Activated naive CD4-positive, alpha-beta T cell treated with anti-CD3 and anti-CD28 coated beads for 36 hours (primary cell): ENCODE measurements around the gene SIDT2. TPM values are rescaled to one million over a fixed set of nuclear protein-coding genes. Genes with fewer than 3 reads are reported as not detected.
"Not testable (repeated sequence)": the region's sequence is repeated elsewhere in the genome, so short reads cannot be mapped to it uniquely, and the experiment has no call there.

Experiments
- CTCF ChIA-PET: fragments of 350-600 bp; sonication (Branson Sonifier 250); formaldehyde crosslinking; loops from one replicate; lab custom pipeline; 2021; ENCODE audit warnings: antibody characterized with exemption; lab: Charles Lee
- DNase-seq: peaks from one replicate; pipeline ENCODE4 v3.0.0-alpha.2; 2020
- H3K27ac Mint-ChIP-seq: one replicate; pipeline ENCODE4 v1.8.0; 2021; ENCODE audit warnings: mild to moderate bottlenecking, mixed read lengths
- H3K27me3 Mint-ChIP-seq: one replicate; pipeline ENCODE4 v1.8.0; 2021; ENCODE audit warnings: low read depth, mixed read lengths
- H3K36me3 Mint-ChIP-seq: one replicate; pipeline ENCODE4 v1.8.0; 2021; ENCODE audit warnings: low read depth, mixed read lengths
- H3K4me1 Mint-ChIP-seq: one replicate; pipeline ENCODE4 v1.8.0; 2021; ENCODE audit warnings: low read depth, mixed read lengths
- H3K4me3 Mint-ChIP-seq: one replicate; pipeline ENCODE4 v1.8.0; 2021; ENCODE audit warnings: mild to moderate bottlenecking, moderate library complexity, mixed read lengths
- H3K9me3 Mint-ChIP-seq: one replicate; pipeline ENCODE4 v1.8.0; 2021; ENCODE audit warnings: mixed read lengths
- intact Hi-C: fragments of 100-400 bp; cut with micrococcal nuclease; formaldehyde crosslinking; loops from one replicate; pipeline ENCODE4 v1.15.1; 2023
- total RNA-seq, 2 experiments: library from RNA; stranded (reverse); gene quantifications; one replicate each; pipeline ENCODE4 v1.2.3, GENCODE V29; 2021

SIDT2 gene
- total RNA-seq, 2 experiments from 2014 or later: 23.9 to 25.6 TPM

DNA sequence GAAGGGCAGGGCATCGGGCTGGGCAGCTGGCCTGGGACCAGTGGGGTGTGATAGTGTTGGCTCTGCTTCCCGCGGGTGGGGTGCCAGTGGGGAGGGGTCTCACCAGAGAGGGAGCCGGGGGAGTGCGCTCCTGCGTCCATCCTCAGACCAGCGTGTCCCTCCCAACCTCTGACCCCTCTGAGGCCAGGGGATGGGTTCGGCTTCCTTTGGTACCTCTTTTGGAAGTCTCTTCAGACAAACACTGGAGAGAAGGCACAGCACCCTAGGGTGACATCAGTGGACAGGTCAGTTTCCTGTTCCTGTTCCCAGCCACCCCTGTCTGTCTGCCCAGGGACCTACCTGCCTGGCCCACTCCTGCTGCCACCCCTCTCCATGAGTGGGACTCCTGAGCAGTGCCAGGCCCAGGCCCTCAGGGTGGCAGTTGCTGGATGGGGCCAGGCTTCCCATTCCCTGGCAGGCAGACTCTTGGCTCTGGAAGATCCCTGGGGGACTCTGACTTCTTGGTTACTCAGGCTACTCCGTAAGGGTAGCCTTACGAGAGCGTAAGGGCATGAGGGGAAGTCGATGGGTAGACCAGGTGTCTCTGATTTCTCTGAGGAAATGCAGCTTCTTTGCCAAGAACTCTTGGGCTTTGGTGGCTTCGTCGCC is 23.2 kb downstream of the SIDT2 start:
- no peak for DNase-seq
- intact Hi-C loops: no loop called here
- no peak overlapping the region for H3K4me3 Mint-ChIP-seq
- H3K4me1 Mint-ChIP-seq: no peaks in the 10 kb centered on the region
- no peak overlapping the region for H3K27ac Mint-ChIP-seq
- H3K9me3 Mint-ChIP-seq: no peaks in the 10 kb centered on the region
- H3K27me3 Mint-ChIP-seq: no peaks in the 10 kb centered on the region
- CTCF ChIA-PET: interaction anchor here (1.4 to 1.7 kb wide), 3 partner anchors 21 to 224 kb away, joined by 4 to 6 read pairs (median 5); no protein-coding TSS in a partner anchor
- peaks cover 8% of the 10 kb centered on the region for H3K36me3 Mint-ChIP-seq

DNA sequence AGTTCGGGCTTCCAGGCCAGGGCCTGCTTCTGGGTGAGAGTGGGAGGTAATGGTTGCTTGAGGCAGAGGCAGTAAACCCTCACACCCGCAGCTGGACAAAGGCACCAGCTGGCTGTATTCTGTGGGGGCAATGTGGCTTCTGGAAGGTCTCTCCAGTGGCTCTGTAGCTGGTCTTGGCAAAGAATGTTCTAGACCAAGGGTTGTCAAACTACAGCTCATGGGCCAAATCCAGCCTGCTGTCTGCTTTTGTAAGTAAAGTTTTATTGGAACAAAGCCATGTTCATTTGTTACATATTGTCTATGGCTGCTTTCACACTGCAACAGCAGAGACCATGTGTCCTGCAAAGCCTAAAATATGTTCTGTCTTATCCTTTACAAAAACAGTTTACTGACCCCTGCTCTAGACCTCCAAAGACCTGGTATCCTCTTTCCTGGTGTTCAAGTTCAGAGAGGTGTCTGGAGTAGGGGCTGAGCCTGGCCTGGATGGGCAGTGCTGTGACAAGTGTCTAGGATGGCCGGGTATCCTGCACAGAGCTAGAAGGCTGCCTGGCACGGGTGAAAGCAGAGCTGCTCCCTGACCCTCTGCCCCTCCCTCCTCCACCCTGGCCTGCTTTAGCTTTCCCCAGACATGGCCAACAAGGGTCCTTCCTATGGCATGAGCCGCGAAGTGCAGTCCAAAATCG is 24.0 kb downstream of the SIDT2 start:
- no peaks in the 10 kb centered on the region for H3K9me3 Mint-ChIP-seq
- CTCF ChIA-PET: interaction anchor here (1.4 to 1.7 kb wide), 3 partner anchors 21 to 223 kb away, joined by 4 to 6 read pairs (median 5); no protein-coding TSS in a partner anchor
- peaks cover 8% of the 10 kb centered on the region for H3K36me3 Mint-ChIP-seq
- no peak for DNase-seq
- intact Hi-C loops: no loop called here
- no peaks in the 10 kb centered on the region for H3K27me3 Mint-ChIP-seq
- H3K27ac Mint-ChIP-seq: no peak overlapping the region
- no peaks in the 10 kb centered on the region for H3K4me1 Mint-ChIP-seq
- no peak overlapping the region for H3K4me3 Mint-ChIP-seq

DNA sequence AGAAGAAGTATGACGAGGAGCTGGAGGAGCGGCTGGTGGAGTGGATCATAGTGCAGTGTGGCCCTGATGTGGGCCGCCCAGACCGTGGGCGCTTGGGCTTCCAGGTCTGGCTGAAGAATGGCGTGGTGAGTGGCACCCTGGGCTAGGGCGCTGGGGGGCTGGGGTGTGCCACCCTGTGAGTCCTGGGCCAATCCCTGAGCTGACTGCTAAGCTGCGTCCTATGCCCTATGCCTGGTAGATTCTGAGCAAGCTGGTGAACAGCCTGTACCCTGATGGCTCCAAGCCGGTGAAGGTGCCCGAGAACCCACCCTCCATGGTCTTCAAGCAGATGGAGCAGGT is 24.5 kb downstream of the SIDT2 start:
- H3K4me3 Mint-ChIP-seq: no peak overlapping the region
- no peak overlapping the region for H3K27ac Mint-ChIP-seq
- no peaks in the 10 kb centered on the region for H3K9me3 Mint-ChIP-seq
- intact Hi-C loops: no loop called here
- CTCF ChIA-PET: interaction anchor here (1.4 to 1.7 kb wide), 3 partner anchors 22 to 222 kb away, joined by 4 to 6 read pairs (median 5); no protein-coding TSS in a partner anchor
- H3K27me3 Mint-ChIP-seq: no peaks in the 10 kb centered on the region
- no peak for DNase-seq
- H3K36me3 Mint-ChIP-seq: peaks cover 8% of the 10 kb centered on the region
- H3K4me1 Mint-ChIP-seq: no peaks in the 10 kb centered on the region

DNA sequence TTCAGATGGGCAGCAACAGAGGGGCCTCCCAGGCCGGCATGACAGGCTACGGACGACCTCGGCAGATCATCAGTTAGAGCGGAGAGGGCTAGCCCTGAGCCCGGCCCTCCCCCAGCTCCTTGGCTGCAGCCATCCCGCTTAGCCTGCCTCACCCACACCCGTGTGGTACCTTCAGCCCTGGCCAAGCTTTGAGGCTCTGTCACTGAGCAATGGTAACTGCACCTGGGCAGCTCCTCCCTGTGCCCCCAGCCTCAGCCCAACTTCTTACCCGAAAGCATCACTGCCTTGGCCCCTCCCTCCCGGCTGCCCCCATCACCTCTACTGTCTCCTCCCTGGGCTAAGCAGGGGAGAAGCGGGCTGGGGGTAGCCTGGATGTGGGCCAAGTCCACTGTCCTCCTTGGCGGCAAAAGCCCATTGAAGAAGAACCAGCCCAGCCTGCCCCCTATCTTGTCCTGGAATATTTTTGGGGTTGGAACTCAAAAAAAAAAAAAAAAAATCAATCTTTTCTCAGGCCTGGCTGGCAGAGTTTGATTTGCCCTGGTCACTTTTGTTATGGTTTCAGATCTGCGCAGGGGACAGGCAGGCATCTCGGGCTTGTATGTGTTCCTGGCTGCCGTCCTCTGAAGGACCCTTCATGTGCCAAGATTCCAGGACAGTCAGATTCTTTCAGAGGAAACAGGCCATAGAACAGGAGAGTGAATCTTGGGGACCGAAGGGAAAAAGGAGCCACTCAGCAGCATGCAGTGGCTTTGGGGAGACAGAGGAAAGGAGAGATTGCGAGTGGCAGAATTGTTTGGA is 25.9 kb downstream of the SIDT2 start:
- Mint-ChIP-seq H3K9me3 (no peaks in the 10 kb centered on the region), H3K4me1 (no peaks in the 10 kb centered on the region), H3K4me3 (no peak overlapping the region), H3K27me3 (no peaks in the 10 kb centered on the region), H3K27ac (no peak overlapping the region), H3K36me3 (peaks cover 8% of the 10 kb centered on the region)
- CTCF ChIA-PET: no interaction called here
- intact Hi-C loops: loop anchor here (5.0 kb wide), 1 partner anchor 72 kb away; no protein-coding TSS in a partner anchor
- DNase-seq: no peak

DNA sequence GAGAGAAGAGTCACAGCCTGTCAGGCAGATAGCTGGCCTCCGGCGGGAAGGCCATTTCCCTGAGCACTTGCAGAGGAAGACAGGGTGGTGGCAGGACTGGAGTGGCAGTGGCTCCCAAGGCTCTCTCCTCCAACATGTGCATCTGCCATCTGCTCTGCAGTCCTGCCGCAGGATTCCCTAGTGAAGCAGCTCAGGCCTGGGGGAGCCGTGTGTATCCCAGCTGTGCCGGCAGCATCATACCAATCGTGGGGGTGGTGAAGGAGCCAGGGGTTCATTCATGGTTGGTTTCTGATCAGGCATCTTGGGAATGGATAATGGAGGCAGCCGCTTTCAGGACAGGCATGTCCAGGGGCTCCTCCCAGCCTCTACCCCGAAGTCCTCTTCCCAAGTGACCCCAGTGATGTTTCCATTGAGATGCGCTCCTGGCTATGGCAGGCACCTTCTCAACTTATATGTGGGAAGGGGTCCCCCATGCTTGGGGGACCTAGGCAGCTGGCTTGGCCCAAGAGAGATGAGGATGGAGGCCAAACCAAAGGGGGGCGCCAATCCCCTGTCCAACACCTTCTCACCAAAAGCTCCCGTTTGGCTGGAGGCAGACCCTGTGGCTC is 26.8 kb downstream of the SIDT2 start:
- no peak for DNase-seq
- no peaks in the 10 kb centered on the region for H3K27me3 Mint-ChIP-seq
- H3K27ac Mint-ChIP-seq: no peak overlapping the region
- intact Hi-C loops: loop anchor here (5.0 kb wide), 1 partner anchor 73 kb away; no protein-coding TSS in a partner anchor
- H3K4me3 Mint-ChIP-seq: no peak overlapping the region
- H3K4me1 Mint-ChIP-seq: no peaks in the 10 kb centered on the region
- CTCF ChIA-PET: no interaction called here
- H3K9me3 Mint-ChIP-seq: no peaks in the 10 kb centered on the region
- H3K36me3 Mint-ChIP-seq: peaks cover 11% of the 10 kb centered on the region

DNA sequence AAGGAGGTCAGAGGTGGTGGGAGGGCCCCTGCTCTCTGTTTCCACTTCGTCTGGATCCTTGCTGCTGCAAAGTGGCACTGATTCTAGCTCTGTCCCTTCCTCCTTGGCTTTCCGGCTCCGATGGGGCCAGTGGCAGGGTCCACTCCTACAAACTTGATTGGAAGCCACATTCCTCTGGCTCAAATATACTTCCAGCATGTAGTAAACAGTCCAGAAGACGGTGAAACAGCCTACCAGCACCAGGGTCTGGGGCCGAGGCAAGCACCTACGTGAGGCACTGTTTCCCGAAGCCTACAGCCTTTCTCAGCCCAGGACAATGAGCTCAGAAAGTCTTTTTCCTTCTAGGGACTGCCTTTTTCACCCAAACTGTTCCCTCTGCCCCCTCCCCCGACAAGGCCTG is 27.6 kb downstream of the SIDT2 start:
- DNase-seq, H3K4me1 Mint-ChIP-seq, H3K27ac Mint-ChIP-seq, H3K9me3 Mint-ChIP-seq, H3K4me3 Mint-ChIP-seq, CTCF ChIA-PET, H3K27me3 Mint-ChIP-seq: not testable (repeated sequence)
- H3K36me3 Mint-ChIP-seq: peaks cover 11% of the 10 kb centered on the region
- intact Hi-C loops: loop anchor here (5.0 kb wide), 1 partner anchor 74 kb away; no protein-coding TSS in a partner anchor

DNA sequence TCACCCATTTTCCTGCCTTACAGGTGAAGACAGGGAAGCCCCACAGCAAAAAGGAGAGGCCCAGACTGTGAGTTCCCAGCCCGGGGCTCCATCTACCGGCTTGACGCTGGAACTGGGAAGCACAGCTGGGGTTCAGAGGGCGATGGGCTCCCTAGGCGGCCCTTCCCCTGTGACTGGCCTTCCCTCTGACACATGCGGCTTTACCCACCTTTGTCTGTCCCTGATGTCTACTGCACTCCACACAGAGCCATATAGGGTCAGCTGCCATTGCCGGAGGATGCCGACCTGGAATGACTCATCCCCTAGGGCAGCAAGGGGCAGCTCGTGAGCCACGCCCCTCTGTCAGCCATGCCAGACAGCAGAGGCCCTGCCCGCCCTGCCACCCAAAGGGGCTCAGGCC is 28.3 kb downstream of the SIDT2 start:
- DNase-seq, H3K27me3 Mint-ChIP-seq, H3K9me3 Mint-ChIP-seq, H3K4me3 Mint-ChIP-seq, H3K4me1 Mint-ChIP-seq, H3K27ac Mint-ChIP-seq, CTCF ChIA-PET: not testable (repeated sequence)
- peaks cover 16% of the 10 kb centered on the region for H3K36me3 Mint-ChIP-seq
- intact Hi-C loops: loop anchor here (5.0 kb wide), 1 partner anchor 75 kb away; no protein-coding TSS in a partner anchor

DNA sequence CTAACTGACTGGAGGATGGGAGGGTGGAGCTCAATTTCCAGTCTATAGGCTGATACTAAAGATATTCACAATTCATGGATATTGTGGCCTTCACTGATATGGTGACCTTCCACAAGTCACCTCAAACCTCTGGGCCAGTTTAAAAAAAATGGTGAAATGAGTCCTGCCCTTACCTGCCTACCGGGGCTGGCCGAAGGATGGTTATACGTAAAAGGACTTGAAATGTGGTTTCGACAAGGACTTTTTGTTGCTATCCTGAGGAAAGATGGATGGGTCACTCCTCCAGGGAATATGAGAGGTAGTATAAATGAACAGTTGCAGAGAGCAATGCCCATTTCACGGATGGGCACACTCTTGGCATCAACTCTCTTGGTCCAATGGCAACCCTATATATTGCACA is 28.9 kb downstream of the SIDT2 start:
- intact Hi-C loops: loop anchor here (5.0 kb wide), 1 partner anchor 75 kb away; no protein-coding TSS in a partner anchor
- H3K4me3 Mint-ChIP-seq, H3K9me3 Mint-ChIP-seq, DNase-seq, H3K4me1 Mint-ChIP-seq, CTCF ChIA-PET, H3K27me3 Mint-ChIP-seq, H3K27ac Mint-ChIP-seq: not testable (repeated sequence)
- H3K36me3 Mint-ChIP-seq: peaks cover 16% of the 10 kb centered on the region

DNA sequence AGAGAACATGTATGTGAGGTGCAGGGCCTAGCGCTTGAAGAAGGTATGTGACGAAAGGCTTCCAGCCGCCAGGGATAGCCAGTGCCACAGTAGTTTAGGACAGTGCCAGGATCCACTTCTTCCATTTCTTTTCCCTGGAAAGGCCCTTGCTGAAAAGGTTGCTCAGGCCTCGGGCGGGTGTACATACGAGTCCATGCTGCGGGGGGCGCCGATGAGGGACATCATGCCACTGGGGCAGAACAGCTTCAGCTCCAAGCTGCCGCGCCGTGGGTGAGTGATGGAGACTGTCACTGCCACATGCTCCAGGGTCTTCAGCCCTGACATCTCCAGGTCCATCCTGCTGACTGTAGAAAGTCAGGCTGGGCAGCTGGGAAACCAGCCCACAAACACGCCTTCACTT is 30.2 kb downstream of the SIDT2 start:
- not testable (repeated sequence) for H3K27me3 Mint-ChIP-seq, H3K27ac Mint-ChIP-seq, DNase-seq, H3K9me3 Mint-ChIP-seq, H3K4me1 Mint-ChIP-seq, H3K4me3 Mint-ChIP-seq
- peaks cover 23% of the 10 kb centered on the region for H3K36me3 Mint-ChIP-seq
- intact Hi-C loops: loop anchor here (5.0 kb wide), 1 partner anchor 76 kb away; no protein-coding TSS in a partner anchor
- CTCF ChIA-PET: interaction anchor here (0.6 kb wide), 1 partner anchor 141 kb away, joined by 3 read pairs; no protein-coding TSS in a partner anchor

DNA sequence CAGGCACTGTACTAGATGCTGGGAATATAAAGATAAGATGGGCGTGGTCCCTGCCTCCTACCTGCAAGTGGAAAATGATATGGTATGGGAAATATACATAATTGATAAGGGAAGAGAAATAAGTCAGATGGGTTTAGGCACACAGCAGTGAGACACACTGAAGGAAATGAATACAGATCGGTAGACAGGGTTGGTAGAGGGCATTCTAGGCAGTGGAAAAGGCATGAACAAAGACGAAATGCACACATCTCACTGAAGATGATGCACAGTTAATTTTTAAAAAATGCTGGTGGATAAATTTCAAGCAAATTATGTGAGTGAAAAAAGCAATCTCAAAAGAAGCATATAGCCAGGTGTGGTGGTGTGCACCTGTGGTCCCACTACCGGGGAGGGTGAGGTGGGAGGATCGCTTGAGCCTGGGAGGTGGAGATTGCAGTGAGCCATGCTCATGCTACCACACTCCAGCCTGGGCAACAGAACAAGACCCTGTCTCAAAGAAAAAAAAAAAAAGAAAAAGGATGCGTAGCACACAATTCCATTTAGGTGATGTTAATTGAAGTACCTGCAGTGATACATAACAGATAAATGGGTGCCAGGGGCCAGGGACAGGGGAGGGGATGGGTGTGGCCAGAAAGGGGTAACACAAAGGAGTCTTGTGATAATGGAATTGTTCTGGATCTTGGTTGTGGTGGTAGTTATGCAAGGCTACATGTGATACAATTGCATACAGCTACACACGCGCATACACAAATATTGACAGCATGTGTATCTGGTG is 31.0 kb downstream of the SIDT2 start:
- H3K4me3 Mint-ChIP-seq, H3K4me1 Mint-ChIP-seq, H3K27ac Mint-ChIP-seq, H3K9me3 Mint-ChIP-seq, H3K27me3 Mint-ChIP-seq, DNase-seq: not testable (repeated sequence)
- H3K36me3 Mint-ChIP-seq: peaks cover 27% of the 10 kb centered on the region
- intact Hi-C loops: loop anchor here (5.0 kb wide), 1 partner anchor 77 kb away; no protein-coding TSS in a partner anchor
- CTCF ChIA-PET: interaction anchor here (0.6 to 0.8 kb wide), 2 partner anchors 36 to 142 kb away, joined by 3 read pairs; no protein-coding TSS in a partner anchor

DNA sequence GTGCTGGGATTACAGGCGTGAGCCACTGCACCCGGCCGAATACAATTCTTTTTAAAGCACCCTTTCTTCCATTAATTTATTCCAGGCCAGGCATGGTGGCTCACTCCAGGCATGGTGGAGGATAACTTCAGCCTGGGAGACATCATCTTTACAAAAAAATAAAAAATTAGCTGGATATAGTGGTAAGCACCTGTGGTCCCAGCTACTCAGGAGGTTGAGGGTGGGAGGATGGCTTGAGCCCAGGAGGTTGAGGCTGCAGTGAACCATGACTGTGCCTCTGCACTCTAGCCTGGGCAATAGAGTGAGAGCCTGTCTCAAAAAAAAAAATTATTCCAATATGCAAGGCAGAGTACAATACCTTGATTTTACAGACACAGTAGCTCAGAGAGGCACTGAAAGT is 32.1 kb downstream of the SIDT2 start:
- peaks cover 24% of the 10 kb centered on the region for H3K36me3 Mint-ChIP-seq
- intact Hi-C loops: no loop called here
- H3K4me3 Mint-ChIP-seq: no peak overlapping the region
- H3K4me1 Mint-ChIP-seq: no peaks in the 10 kb centered on the region
- CTCF ChIA-PET: interaction anchor here (1.3 kb wide), 1 partner anchor 20 kb away, joined by 3 read pairs; no protein-coding TSS in a partner anchor
- no peak for DNase-seq
- no peaks in the 10 kb centered on the region for H3K27me3 Mint-ChIP-seq
- H3K27ac Mint-ChIP-seq: no peak overlapping the region
- H3K9me3 Mint-ChIP-seq: no peaks in the 10 kb centered on the region
